GM23338 (cell line): ENCODE data around the gene EMD. TPM values are rescaled to one million over a fixed set of nuclear protein-coding genes. Genes with fewer than 3 reads are reported as not detected.

Experiments used
- ATAC-seq: fragments of 200-7000 bp; cut with Tn5 transposase; 3 replicates; pipeline ENCODE4 v1.9.1; 2020
- DNase-seq: peaks from one replicate; pipeline ENCODE4 v3.0.0-alpha.2; 2015; ENCODE audit warnings: low spot score
- H2AFZ ChIP-seq: fragments of 200-600 bp; sonication (generic); 2 replicates; pipeline ENCODE4 v1.8.0; 2016; ENCODE audit warnings: antibody characterized with exemption, mild to moderate bottlenecking, moderate library complexity
- H3F3A ChIP-seq: fragments of 200-600 bp; sonication (generic); replicated peaks from 2 replicates; pipeline ENCODE4 v1.8.0; 2017; ENCODE audit warnings: antibody characterized with exemption, mixed run types, low read depth
- H3K27ac ChIP-seq: fragments of 200-600 bp; sonication (generic); 2 replicates; pipeline ENCODE4 v1.6.1; 2016; ENCODE audit warnings: low read depth
- H3K27me3 ChIP-seq: fragments of 200-600 bp; sonication (generic); 2 replicates; pipeline ENCODE4 v1.8.0; 2016; ENCODE audit warnings: mild to moderate bottlenecking, mixed run types, moderate library complexity; ENCODE audit not compliant: insufficient read depth
- H3K36me3 ChIP-seq: fragments of 200-600 bp; sonication (generic); 2 replicates; pipeline ENCODE4 v1.8.0; 2016; ENCODE audit warnings: mild to moderate bottlenecking; ENCODE audit not compliant: insufficient read depth
- H3K4me1 ChIP-seq: fragments of 200-600 bp; sonication (generic); 2 replicates; pipeline ENCODE4 v1.8.0; 2016; ENCODE audit warnings: mild to moderate bottlenecking, moderate library complexity; ENCODE audit not compliant: insufficient read depth
- H3K4me2 ChIP-seq: fragments of 200-600 bp; sonication (generic); 2 replicates; pipeline ENCODE4 v1.7.1; 2017; ENCODE audit warnings: mixed run types
- H3K4me3 ChIP-seq: fragments of 200-600 bp; sonication (generic); 2 replicates; pipeline ENCODE4 v1.6.1; 2016; ENCODE audit warnings: mixed run types
- H3K79me2 ChIP-seq: fragments of 200-600 bp; sonication (generic); replicated peaks from 2 replicates; pipeline ENCODE4 v1.8.0; 2017; ENCODE audit warnings: mild to moderate bottlenecking; ENCODE audit not compliant: insufficient read depth
- H3K9me2 ChIP-seq: fragments of 200-600 bp; sonication (generic); 2 replicates; pipeline ENCODE4 v1.8.0; 2017; ENCODE audit not compliant: insufficient read depth
- H4K20me1 ChIP-seq: fragments of 200-600 bp; sonication (generic); replicated peaks from 2 replicates; pipeline ENCODE4 v1.8.0; 2017; ENCODE audit warnings: mild to moderate bottlenecking; ENCODE audit not compliant: insufficient read depth
- H3K27ac Mint-ChIP-seq: 2 replicates; pipeline ENCODE4 v1.8.0; 2020; ENCODE audit warnings: inconsistent platforms, mild to moderate bottlenecking, moderate library complexity, mixed read lengths
- H3K27me3 Mint-ChIP-seq: 3 replicates; pipeline ENCODE4 v1.8.0; 2022; ENCODE audit warnings: low read depth, mild to moderate bottlenecking, moderate library complexity, mixed read lengths, inconsistent platforms; ENCODE audit not compliant: insufficient read depth, poor library complexity
- H3K36me3 Mint-ChIP-seq: 3 replicates; pipeline ENCODE4 v1.8.0; 2021; ENCODE audit warnings: low read depth, mild to moderate bottlenecking, inconsistent platforms, moderate library complexity, mixed read lengths
- H3K4me1 Mint-ChIP-seq: 3 replicates; pipeline ENCODE4 v1.8.0; 2020; ENCODE audit warnings: mild to moderate bottlenecking, inconsistent platforms, mixed read lengths
- H3K4me3 Mint-ChIP-seq: 3 replicates; pipeline ENCODE4 v1.8.0; 2021; ENCODE audit warnings: moderate library complexity, mild to moderate bottlenecking, inconsistent platforms, mixed read lengths
- H3K9me3 Mint-ChIP-seq: 3 replicates; pipeline ENCODE4 v1.8.0; 2020; ENCODE audit warnings: moderate library complexity, mild to moderate bottlenecking, inconsistent platforms, mixed read lengths
- CREB1 ChIP-seq: fragments of 250-450 bp; sonication (Bioruptor Pico); IDR thresholded peaks from 2 replicates; pipeline ENCODE4 v1.5.0; 2020; ENCODE audit warnings: low read depth, mild to moderate bottlenecking, moderate library complexity
- CTCF ChIP-seq, 2 experiments: fragments of 200-600 bp in 1 of 2; sonication (generic) in 1 of 2; conservative IDR thresholded peaks; 2 replicates each; pipeline versions ENCODE4 v1.5.1 to v1.6.1; 2016 to 2017; ENCODE audit warnings: antibody characterized with exemption in 2 of 2, low read depth in 2 of 2, mild to moderate bottlenecking in 2 of 2, moderate library complexity in 1 of 2
- ETS1 ChIP-seq: IDR thresholded peaks from 2 replicates; pipeline ENCODE4 v1.6.1; 2016; ENCODE audit warnings: antibody characterized with exemption
- JUNB ChIP-seq: IDR thresholded peaks from one replicate; pipeline ENCODE4 v1.6.1; 2016; ENCODE audit warnings: antibody characterized with exemption; ENCODE audit not compliant: unreplicated experiment
- NANOG ChIP-seq: IDR thresholded peaks from 2 replicates; pipeline ENCODE4 v1.6.1; 2016; ENCODE audit warnings: antibody characterized with exemption, borderline replicate concordance
- POLR2AphosphoS5 ChIP-seq: IDR thresholded peaks from 2 replicates; pipeline ENCODE4 v1.6.1; 2016; ENCODE audit warnings: antibody characterized with exemption, low read depth
- REST ChIP-seq: IDR thresholded peaks from one replicate; pipeline ENCODE4 v1.6.1; 2018; ENCODE audit warnings: antibody characterized with exemption; ENCODE audit not compliant: unreplicated experiment
- STAT1 ChIP-seq: IDR thresholded peaks from one replicate; pipeline ENCODE4 v1.6.1; 2016; ENCODE audit warnings: antibody characterized with exemption; ENCODE audit not compliant: unreplicated experiment
- long read RNA-seq: library from polyadenylated mRNA; unstranded; transcript quantifications from one replicate; pipeline ENCODE4 v2.0.0, GENCODE V29; 2020; ENCODE audit not compliant: unreplicated experiment
- polyA plus RNA-seq: library from polyadenylated mRNA; unstranded; fragments of >200 nt; fragmentation: Nextera tagmentation; extraction: Ambion mirVana; gene quantifications from 2 replicates; pipeline ENCODE4 v1.2.1, GENCODE V29; 2016
- total RNA-seq: library from RNA; depleted of rRNA; stranded (reverse); fragments of >200 nt; shearing (Covaris generic); gene quantifications from 2 replicates; pipeline ENCODE4 v1.2.3, GENCODE V29; 2014; rRNA removed

Gene EMD
- total RNA-seq (76.0 and 78.6 TPM in 2 replicates), polyA plus RNA-seq (74.2 and 78.3 TPM in 2 replicates)
- long read RNA-seq, transcript EMD-202 (6 exons, 1,379 nt) = major isoform, 5 of 5 reads
- long read RNA-seq, partial matches to known transcripts = 0 of 5 reads
- long read RNA-seq, other reads (novel, unspliced or antisense) = 0 of 5 reads

- peaks cover 11% of the 10 kb centered on the region for H3K79me2 ChIP-seq
- H3K27ac Mint-ChIP-seq = peak within 1 kb of the TSS; percentile 97
- ATAC-seq = peak; percentile 71
- H3K27me3 Mint-ChIP-seq = peaks cover 10% of the 10 kb centered on the region
- H3K9me2 ChIP-seq = no peaks in the 10 kb centered on the region
- H2AFZ ChIP-seq = no peak within 1 kb of the TSS
- peak within 1 kb of the TSS; percentile 80 for H3K4me2 ChIP-seq
- H3K27me3 ChIP-seq = no peaks in the 10 kb centered on the region
- peak within 1 kb of the TSS; percentile 87 for H3K4me3 Mint-ChIP-seq
- no peaks in the 10 kb centered on the region for H3K36me3 ChIP-seq
- peaks cover 13% of the 10 kb centered on the region for H3K4me1 Mint-ChIP-seq
- H3K4me3 ChIP-seq = peak within 1 kb of the TSS; percentile 75
- peaks cover 20% of the 10 kb centered on the region for H3K36me3 Mint-ChIP-seq
- H3K27ac ChIP-seq = peak within 1 kb of the TSS; percentile 97
- H3K4me1 ChIP-seq = peaks cover 4% of the 10 kb centered on the region; the same call in 1 of the 2 replicates
- DNase-seq = peak; percentile 96
- TF ChIP-seq JUNB = no peak
- TF ChIP-seq CREB1 (CRISPR knock-in tag) = peak; percentile 96
- TF ChIP-seq CTCF (conservative IDR thresholded peaks at IDR 0.05; ENCODE audit: low read depth in 2 of 2) = no peak
- TF ChIP-seq REST = no peak
- TF ChIP-seq POLR2AphosphoS5 = peak; percentile 68
- no peak for TF ChIP-seq NANOG
- H3K9me3 Mint-ChIP-seq = no peaks in the 10 kb centered on the region
- H4K20me1 ChIP-seq = no peaks in the 10 kb centered on the region
- 0 out of 2 replicates have a peak, but pooled peaks cover under 1% of the 10 kb centered on the region for H3F3A ChIP-seq
Measured at GRCh38 chrX:154378799-154379568, at the start of gene EMD. Gene EMD, plus strand, starts transcription at chrX:154379295. Its CDS starts 190 bp downstream, at chrX:154379485.

GRCh38 chrX:154332561-154332960 lies 46.5 kb upstream of the EMD start:
- no peak for ATAC-seq
- H3K4me3 Mint-ChIP-seq = no peak overlapping the region
- H3K36me3 Mint-ChIP-seq = no peaks in the 10 kb centered on the region
- no peak overlapping the region for H2AFZ ChIP-seq
- H3K27ac Mint-ChIP-seq = no peak overlapping the region
- no peaks in the 10 kb centered on the region for H3K27me3 ChIP-seq
- H3K4me1 Mint-ChIP-seq = peaks cover 5% of the 10 kb centered on the region; the same call in 2 of the 3 replicates
- no peaks in the 10 kb centered on the region for H3F3A ChIP-seq
- H3K9me3 Mint-ChIP-seq = no peaks in the 10 kb centered on the region; the same call in 1 of the 3 replicates
- no peak overlapping the region for H3K4me3 ChIP-seq
- no peak for DNase-seq
- no peaks in the 10 kb centered on the region for H4K20me1 ChIP-seq
- no peaks in the 10 kb centered on the region for H3K79me2 ChIP-seq
- H3K27me3 Mint-ChIP-seq = peaks cover 2% of the 10 kb centered on the region
- no peak overlapping the region for H3K27ac ChIP-seq
- H3K4me2 ChIP-seq = no peak overlapping the region
- no peaks in the 10 kb centered on the region for H3K9me2 ChIP-seq
- no peaks in the 10 kb centered on the region for H3K4me1 ChIP-seq
- H3K36me3 ChIP-seq = no peaks in the 10 kb centered on the region
- TF ChIP-seq STAT1 = no peak
- TF ChIP-seq ETS1 = no peak
- no peak for TF ChIP-seq JUNB
